HG02623 (cell line): ENCODE results near the gene DSCAML1.

Experiments
- ATAC-seq: cut with Tn5 transposase; IDR thresholded peaks from one replicate; pipeline ENCODE4 v1.9.1; 2021; ENCODE audit warnings: moderate library complexity; ENCODE audit not compliant: unreplicated experiment

The DSCAML1 gene

DNA sequence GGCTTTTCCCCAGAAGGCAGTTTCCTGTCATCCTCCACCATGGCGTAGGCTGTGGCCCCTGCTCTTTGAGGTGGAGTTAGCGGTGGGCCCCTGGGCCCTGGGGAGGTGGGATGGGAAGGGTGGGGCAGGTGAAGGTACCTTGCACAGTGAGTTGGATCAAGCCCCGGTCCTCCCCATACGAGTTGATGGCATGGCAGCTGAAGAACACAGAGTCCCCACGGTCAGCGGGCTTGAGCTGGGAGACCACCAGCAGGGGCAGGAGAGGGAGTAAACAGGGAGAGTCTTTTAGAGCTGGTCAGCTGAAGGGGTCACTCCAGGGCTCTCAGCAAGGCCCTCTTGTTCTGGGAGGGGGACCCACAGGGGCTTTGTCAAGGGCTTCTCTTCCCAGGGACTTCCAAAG lies 316.0 kb downstream of the DSCAML1 start:
- ATAC-seq, result no peak

DNA sequence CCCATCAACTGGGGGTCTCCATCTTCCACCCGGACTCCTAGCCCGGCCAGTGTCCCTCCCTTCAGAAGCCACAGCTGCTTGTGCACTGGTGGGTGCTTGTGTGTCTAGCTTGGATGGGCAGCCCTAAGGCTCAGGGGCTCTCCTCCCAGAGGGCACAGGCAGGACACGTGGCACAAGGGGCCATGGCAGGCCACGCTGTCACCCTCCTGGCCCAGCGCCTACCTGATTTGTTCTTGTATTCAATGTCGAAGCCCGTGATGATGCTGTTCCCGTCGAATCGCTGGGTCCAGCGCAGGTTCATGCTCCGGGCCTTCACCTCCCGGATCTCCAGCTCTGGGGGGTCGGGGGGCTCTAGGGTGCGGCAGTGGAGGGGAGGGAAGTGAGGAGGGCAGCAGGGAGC lies 316.8 kb downstream of the DSCAML1 start:
- no peak for ATAC-seq

DNA sequence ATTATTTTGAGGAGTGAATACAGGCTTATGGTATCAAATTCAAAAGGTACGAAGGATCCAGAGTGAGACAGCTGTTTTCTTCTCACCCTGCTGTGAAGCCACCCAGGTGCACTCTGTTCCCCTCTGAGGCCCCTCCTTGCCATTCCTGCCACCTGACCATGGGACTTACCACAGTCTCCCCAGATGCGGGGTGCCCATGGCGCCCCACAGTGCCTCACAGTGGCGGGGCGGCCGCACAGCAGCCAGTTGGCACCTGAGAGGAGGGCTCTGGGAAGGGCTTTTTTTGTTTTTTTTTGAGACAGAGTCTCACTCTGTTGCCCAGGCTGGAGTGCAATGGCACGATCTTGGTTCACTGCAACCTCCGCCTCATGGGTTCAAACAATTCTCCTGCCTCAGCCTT lies 317.6 kb downstream of the DSCAML1 start:
- no peak for ATAC-seq

DNA sequence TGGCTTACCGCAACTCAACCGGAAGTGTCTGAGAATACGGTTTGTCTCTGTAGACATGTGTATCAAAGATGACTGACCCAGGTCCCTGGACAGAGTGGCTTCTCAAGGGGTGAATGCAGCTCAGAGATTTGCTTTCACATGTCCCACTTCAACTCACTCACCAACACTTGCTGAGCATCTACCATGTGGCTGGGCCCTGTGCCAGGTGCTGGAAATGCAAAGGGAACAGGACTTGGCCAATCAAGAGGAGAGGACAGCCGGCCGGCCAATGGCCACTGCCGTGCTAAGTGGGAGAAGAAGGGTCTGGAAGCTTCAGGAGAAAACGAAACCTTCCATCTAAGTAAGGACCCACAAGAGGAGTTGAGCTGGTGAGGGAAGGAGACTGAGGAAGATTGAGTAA lies 318.1 kb downstream of the DSCAML1 start:
- no peak for ATAC-seq

DNA sequence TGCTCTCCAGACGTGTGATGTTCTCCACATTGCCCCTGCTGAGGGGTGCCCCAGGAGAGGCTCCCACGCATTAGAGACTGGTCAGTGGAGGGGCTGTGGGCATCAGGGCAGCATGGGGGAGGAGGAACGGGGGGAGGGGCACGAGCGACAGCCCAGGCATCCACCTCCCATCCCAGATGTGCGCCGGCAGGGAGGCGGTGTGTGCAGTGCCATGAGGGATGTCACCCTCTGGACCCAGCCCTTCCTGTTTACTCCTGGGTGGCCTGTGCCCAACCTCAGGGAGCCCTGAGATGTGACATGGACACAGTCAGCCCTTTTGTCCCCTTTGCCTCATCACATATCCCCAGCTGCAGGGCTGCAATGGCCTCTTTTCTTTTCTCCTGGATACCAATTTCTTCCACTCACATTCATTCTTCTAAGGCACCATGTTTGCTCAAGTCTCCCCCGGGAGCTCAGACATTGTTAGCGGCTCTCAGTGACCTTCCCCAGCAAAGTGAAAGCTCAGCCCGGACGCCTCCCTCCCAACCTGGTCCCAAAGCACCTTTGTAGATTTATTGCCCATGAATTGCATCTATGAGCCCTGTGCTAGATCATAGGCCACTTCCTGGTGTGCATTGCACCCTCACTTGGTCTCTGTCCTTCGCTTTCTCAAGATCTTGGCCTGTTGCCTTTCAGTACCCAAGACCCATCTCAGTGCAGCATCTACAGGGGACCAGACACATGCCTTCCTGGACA lies 318.7 kb downstream of the DSCAML1 start:
- ATAC-seq, result no peak

DNA sequence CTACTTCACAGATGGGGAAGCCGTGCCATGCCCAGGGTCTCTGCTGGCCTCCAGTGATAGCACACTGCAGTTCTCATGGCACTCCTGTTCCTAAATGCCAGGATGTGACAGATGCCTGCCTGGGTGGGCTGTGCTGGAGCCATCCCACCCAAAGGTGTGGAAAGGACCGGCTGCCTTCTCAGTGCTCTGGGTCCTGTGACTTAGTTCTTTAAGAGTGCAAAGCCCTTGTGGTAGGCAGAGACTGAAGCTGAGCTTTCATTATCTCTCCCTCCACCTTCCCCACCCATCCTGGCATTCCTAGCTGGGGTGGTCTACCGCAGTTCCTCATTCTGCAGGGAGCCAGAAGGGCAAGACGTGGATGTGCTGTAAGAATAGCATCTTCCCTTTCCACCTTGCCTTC lies 319.3 kb downstream of the DSCAML1 start:
- no peak for ATAC-seq

DNA sequence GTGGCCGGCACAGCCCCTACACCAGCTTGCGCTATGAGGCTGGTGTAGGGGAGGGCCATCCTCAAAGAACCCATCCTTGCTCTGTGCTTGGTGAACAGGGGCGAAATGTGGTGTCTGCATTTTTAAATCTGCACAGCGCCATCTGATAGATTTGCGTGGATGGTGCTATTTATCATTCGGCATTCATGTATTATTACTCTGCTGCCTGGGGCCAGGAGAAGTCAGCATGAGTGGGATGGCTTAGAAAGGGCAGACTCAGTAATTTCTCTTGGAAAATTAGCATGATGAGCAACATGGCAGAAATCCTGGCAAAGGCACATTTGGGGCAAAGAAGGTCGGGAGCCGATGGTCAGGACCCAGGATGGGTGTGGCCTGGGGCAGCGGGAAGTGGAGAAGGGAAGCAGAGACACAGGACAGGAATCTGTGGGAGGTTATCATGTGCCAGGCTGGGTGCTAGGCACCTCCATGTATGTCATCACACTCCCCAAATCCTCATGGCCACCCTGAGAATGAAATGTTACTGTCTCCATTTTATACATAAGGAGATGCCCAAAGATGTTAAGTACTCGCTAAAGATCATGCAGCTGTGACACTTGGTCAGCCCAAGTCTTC lies 320.4 kb downstream of the DSCAML1 start:
- ATAC-seq, result no peak

DNA sequence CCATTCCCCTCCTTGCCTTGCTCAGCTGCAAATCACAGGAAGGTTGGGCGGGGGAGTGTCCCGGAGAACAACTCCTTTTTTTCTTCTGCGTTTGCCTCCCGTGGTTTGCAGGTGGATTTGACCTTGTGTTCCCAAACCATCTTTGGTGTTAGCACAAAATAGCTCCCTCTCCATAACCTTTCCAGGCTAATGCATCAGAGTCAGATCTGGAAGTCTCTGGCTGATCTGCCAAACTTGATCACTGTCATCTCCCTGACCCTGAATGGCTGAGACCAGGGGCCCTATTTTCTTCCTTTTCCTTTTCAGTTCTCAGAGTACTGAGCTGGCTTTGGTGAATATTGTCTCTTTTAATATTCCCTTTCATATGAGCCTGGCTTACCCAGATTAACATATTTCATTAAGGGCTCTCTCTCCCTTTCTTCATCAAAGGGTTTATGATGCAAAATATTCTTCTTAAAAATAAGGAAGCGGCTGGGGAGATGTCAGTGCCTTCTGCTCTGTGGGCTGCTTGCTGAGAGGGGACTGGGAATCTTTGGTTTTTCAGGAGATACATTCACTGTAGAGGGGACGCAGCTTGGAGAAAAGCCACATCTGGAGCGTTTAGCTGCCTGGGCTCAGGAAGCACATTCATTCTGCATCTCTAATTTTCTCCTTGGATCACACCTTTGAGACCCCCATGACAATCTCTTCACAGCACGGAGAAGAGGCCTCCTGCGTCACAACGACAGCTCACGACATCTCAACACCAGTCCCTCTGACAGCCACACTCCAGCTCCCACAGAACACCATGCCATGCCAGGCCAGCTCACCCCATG lies 321.1 kb downstream of the DSCAML1 start:
- ATAC-seq, result no peak

DNA sequence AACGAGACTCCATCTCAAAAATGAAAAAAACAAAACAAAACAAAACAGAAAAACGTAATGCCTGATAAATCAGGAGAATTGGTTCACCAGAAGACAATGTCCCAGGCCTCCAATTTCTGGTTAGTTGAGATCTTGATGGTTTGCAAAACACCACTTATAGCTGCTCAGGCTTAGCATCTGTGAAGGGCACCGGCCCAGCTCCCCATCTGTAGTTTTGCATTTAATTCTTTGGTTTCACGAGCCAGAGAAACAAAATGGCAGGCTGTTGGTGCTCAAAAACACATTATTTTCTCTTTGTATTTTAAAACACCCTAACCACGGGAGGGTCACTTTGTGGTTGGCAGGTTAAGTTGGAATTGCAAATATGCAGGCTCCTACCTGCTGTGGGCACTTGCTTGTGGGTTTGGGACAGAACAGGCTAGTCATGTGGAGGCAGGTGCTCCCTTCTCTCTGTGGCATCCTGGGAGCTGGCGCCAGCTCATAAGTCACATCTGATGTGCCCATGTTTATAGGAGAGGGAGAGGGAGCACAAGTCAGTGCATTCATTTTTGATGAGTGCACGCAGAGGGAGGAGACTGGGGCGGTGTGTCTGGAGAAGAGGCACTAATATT lies 323.4 kb downstream of the DSCAML1 start:
- no peak for ATAC-seq

DNA sequence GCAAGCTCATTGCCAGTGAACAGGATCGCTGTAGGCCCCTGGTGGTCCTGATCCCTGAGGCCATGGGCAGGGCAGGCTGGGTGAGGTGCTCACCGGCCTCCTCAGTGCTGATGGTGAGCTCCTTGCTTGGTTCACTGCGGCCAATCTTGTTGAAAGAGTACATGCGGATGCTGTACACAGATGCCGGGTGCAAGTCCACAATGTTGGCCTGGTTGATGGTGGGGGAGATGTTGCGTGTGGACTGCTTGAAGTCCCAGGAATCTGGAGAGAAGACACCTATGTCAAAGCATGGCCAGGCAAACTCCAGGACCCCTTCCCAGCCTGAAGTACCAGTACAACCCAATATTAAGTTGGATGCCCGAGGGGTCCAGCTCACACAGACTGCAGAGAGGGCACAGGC lies 325.2 kb downstream of the DSCAML1 start:
- no peak for ATAC-seq

DNA sequence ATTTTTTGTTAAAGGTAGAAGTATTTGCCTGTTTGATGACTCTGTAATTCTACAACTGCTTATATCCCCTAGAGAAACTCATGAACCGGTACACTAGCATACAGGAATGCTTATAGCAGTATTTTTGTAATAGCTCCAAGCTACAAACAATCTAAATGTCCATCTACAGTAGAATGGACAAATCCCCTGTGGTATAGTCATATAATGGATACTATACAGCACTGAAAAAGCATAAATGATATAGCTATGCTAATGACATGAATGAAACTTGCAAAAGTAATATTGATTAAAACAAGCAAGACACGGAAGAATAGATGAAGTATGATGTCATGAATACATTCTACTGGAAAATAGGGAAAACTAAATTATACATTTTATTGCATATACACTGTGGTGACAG lies 326.4 kb downstream of the DSCAML1 start:
- ATAC-seq, result no peak

DNA sequence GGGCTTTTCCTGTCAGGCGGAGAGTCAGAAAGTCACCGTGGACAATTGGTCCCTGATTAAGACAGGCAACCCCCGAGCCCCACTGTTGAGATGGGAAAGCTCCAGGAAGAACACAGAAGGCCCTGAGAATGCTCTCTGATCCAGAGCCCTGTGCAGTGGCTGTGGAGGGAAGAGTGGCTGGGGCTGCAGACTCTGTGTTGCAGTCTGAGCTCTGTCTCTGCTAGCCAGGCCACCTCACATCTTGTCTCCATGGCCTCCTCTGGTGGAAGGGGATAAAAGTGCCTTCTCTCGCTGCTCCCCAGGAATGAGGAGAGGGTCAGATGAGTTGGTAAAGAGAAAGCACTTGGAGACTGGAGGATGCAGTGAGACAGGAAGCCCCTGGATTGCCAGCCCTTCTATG lies 328.1 kb downstream of the DSCAML1 start:
- no peak for ATAC-seq

DNA sequence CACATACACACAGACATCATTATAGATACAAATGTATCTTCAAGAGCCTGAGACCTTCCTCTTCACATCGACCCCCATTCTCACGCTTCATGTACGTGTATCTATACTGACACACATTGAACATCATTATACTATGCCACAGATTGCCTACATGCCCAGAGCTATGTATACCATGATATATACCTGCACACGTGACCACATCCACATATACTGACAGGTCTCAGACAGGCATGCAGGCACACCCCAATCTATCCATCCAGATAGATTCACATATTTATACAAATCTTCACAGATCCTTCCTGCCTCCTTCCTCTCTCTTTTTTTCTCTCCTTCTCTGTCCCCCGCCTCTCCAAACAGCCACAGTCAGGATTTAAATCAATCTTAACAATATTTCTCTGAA lies 329.2 kb downstream of the DSCAML1 start:
- ATAC-seq, result no peak

DNA sequence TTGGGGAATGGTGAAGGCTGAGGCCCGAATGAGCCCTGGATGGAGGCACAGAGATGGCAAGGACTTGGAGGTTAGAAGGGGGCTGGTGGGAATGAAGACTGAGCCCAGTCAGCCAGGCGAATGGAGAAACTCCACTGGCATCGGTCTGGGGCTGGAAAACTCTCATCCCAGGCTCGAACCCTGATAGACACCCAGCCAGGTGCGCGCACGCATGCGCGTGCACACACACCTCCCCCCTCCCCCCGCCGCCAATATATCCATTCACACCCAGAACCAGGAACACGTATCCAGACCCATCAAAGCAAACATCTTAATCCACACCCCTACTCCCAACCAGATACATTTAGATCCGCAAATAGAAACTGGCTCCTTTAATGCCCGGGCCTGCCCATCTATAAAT lies 330.1 kb downstream of the DSCAML1 start:
- no peak for ATAC-seq

DNA sequence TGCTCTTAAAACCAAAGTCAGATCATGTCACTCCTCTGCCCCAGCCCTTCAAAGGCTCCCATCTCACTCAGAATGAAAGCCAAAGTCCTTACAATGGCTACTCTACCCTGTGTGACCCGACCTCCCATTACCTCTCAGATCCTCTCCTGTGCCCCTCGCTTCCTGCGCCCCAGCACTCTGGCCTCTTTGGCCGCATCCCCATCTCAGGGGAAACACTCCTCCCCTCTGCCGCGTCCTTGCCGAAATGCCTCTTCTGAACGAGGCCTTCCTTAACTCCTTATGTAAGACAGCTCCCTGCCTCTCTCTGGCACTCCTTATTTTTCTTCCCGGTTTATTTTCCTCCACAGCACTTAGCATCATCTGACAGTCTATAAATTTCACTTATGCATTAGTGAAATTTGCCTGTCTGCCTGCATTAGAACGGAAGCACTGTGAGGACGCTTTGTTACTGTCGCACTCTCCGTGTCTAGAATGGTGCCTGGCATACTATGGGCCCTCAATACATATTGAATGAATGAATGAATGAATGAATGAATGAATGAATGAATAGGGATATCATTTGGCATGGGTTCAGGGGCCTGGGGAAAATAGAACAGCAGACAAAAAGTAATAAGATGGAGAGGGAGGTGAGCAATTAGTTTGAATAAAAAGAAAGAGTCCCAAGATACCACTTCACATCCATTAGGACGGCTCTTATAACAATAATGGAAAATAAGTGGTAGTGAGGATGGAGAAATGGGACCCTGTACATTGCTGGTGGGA lies 331.6 kb downstream of the DSCAML1 start:
- no peak for ATAC-seq

DNA sequence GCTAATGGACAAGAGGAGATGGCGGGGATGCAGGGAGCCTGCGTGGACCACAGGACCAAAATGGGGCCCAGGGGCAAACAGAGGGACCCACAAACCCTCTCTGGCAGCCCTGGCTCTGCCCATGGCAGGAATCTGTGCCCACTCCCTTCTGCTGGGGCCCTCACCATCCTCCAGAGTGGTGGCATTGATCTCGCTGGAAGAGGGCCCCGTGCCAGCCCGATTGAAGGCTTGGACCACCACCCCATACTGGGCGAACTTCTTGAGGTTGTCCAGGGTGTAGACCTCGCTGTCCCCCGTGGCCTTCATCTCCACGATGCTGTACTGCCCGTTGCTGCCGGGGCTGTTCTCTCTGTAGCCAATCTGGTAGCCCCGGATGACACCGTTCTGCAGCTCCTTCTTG lies 332.2 kb downstream of the DSCAML1 start:
- ATAC-seq, result no peak

DNA sequence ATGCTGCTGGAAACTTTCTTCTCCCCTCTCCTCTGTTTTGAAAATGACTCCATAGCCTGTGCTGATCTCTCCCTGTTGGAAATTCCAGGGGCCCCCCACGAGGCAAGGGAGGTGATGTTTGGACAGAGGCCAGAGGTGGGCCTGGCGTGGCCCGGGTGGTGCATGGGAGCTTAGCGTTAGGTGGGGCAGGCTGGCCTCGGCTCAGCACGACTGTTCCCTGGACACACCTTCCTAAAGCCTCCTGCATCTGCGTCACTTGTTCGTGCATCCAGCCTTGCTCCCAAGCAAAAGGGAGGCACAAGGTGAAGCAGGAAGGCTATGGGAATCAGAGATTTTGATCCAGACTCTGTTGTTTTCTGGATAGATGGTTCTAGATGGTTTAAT lies 334.2 kb downstream of the DSCAML1 start:
- ATAC-seq, result no peak

DNA sequence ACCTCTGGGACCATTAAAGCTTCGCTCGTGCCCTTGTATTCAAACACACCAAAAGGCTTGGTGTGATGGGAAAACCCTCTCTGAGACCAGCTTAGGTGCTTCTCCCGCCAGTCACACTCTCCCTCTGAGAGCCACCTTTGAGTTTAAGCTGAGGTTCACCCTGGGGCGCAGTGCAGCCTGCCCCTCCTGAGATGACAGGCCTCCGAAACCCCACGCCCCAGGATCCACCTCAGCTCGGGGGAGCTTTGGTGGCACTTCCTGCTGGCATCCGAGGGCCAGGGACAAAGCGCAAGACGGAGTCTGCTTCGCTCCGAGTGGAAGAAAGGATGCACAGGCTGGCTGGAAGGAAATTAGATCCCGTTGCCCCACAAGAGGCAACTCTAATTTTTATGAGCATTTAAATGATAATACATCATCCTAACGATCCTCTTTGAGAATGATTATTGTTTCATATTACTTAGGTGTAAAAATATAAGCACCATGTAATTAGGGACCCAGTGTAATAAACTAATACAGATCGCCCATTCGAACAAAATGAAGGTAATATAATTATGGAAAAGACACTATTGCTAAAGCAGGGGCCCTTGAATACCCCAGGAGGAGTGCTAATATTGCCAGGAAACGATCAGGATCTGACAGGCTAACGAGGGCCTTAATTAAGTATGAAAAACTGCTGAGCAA lies 334.7 kb downstream of the DSCAML1 start:
- ATAC-seq, result no peak

DNA sequence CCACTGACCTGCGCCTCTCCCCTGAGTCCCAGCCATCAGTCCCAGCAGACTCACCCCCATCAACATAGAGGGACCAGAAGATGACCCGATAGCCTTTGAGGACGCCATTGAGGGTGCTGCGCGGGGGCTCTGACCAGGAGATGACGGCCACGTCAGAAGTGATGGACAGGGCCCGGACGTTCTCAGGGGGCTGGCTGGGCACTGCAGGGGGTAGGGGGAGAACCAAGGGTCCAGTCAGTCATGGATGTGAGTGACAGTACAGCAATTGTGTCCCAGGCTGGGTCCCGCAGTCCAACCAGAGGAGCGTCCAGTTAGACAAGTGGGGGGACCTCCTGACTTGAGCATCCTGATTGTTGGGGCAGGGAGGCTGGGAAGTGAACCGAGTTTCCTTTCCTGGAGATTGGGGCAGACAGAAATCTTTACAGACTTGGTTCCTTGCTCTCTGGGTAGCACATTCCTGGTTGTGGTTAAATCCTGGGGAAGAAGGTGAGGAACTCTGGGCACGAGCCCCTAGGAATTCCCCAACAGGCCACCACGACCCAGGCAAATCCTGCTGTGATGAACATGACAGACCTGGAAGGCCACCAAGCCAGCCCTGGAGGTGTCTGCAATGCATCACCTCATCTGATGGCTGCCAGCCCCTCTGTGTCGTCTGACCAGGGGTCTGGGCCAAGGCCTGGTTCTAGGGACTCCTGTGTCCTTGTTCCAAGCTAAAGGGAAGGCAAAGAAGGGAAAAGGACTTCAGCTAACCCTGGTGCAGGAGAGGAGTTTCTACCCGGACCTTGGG lies 335.4 kb downstream of the DSCAML1 start:
- no peak for ATAC-seq

DNA sequence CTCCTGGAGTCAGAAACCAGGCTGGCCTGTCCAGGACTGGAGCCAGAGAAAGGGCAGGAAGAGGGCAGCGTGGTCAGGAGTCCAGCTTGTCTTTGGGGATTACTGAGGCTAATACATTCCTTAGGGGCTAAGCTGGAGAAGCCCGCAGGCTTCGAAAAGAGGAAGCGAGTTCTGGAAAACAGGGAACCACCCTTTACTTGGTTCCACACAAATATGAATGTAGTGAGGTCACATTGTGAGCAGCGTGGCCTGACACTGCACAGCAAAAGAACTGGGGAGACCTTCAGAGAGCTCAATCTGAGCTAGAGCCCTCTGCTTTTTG lies 337.1 kb downstream of the DSCAML1 start:
- no peak for ATAC-seq
